Endothelial cell of umbilical vein (primary cell): ENCODE results near the gene PKNOX2. TPM values are rescaled to one million over a fixed set of nuclear protein-coding genes. Genes with fewer than 3 reads are reported as not detected.

Experiments used
- BruUV-seq: library from RNA; stranded (reverse); fragments of 400-500 nt; replicated peaks from 2 replicates; lab custom pipeline; 2021; lab: Mats Ljungman, UMichigan
- CTCF ChIA-PET: fragments of 300-600, 350-600 bp; sonication (Branson Sonifier 250); formaldehyde crosslinking; loops from one replicate; lab custom pipeline; 2021; ENCODE audit warnings: antibody characterized with exemption, inconsistent platforms; lab: Charles Lee
- POLR2A ChIA-PET: fragments of 300-600, 350-600 bp; sonication (Branson Sonifier 250); formaldehyde crosslinking; loops from one replicate; lab custom pipeline; 2021; ENCODE audit warnings: antibody characterized with exemption, inconsistent platforms; lab: Charles Lee
- DNase-seq: peaks from one replicate; pipeline ENCODE4 v3.0.0-alpha.2; 2011; ENCODE audit warnings: low read depth, low spot score
- FAIRE-seq: peaks from 2 replicates; lab custom pipeline; 2011; peaks lifted over from hg19 to GRCh38; lab: Jason Lieb, UNC
- H2AFZ ChIP-seq: 2 replicates; pipeline ENCODE4 v1.6.0; 2012; ENCODE audit warnings: low read depth, low read length, control low read depth, inconsistent platforms
- H3K27ac ChIP-seq: 2 replicates; pipeline ENCODE4 v1.5.1; 2011; ENCODE audit warnings: low read depth, mild to moderate bottlenecking, control low read depth, low read length, moderate library complexity; ENCODE audit not compliant: insufficient read depth
- H3K27me3 ChIP-seq, 2 experiments: 2 replicates each; pipeline versions ENCODE4 v1.6.0 to v1.6.1; 2011; ENCODE audit warnings: low read length in 2 of 2, mixed read lengths in 1 of 2; ENCODE audit not compliant: control insufficient read depth in 2 of 2, insufficient read depth in 2 of 2
- H3K36me3 ChIP-seq, 2 experiments: 2 replicates in 1 of 2; 3 replicates in 1 of 2; pipeline ENCODE4 v1.5.1; 2011; ENCODE audit warnings: low read length in 2 of 2, mild to moderate bottlenecking in 1 of 2, moderate library complexity in 1 of 2; ENCODE audit not compliant: control insufficient read depth in 2 of 2, insufficient read depth in 2 of 2; ENCODE audit errors: extremely low read depth in 1 of 2
- H3K4me1 ChIP-seq: 3 replicates; pipeline ENCODE4 v1.5.1; 2011; ENCODE audit warnings: mild to moderate bottlenecking, low read length; ENCODE audit not compliant: control insufficient read depth, insufficient read depth; ENCODE audit errors: extremely low read depth
- H3K4me2 ChIP-seq: 2 replicates; pipeline ENCODE4 v1.6.1; 2011; ENCODE audit warnings: low read length, control low read depth, mixed read lengths; ENCODE audit not compliant: insufficient read depth
- H3K4me3 ChIP-seq, 3 experiments: fragments of 200-600 bp in 1 of 3; sonication (generic), shearing (Covaris generic) in 1 of 3; replicated peaks in 1 of 3; 2 replicates each; pipeline ENCODE4 v1.5.1; 2011 to 2016; ENCODE audit warnings: control low read depth in 3 of 3, low read length in 3 of 3, mild to moderate bottlenecking in 2 of 3, inconsistent platforms in 1 of 3, low read depth in 1 of 3, moderate library complexity in 1 of 3; ENCODE audit not compliant: insufficient read depth in 1 of 3
- H3K79me2 ChIP-seq: 2 replicates; pipeline ENCODE4 v1.6.0; 2012; ENCODE audit warnings: low read length, inconsistent platforms; ENCODE audit not compliant: control insufficient read depth, insufficient read depth
- H3K9ac ChIP-seq: replicated peaks from 2 replicates; pipeline ENCODE3; 2011; ENCODE audit warnings: low read length, control low read depth; ENCODE audit not compliant: insufficient read depth; ENCODE audit errors: extremely low read depth
- H3K9me1 ChIP-seq: replicated peaks from 3 replicates; pipeline ENCODE4 v1.6.0; 2011; ENCODE audit warnings: mild to moderate bottlenecking, low read length; ENCODE audit not compliant: control insufficient read depth, insufficient read depth; ENCODE audit errors: extremely low read depth
- H3K9me3 ChIP-seq: replicated peaks from 2 replicates; pipeline ENCODE4 v1.5.1; 2012; ENCODE audit warnings: low read length, inconsistent platforms; ENCODE audit not compliant: control insufficient read depth, insufficient read depth
- H4K20me1 ChIP-seq: replicated peaks from 2 replicates; pipeline ENCODE3; 2011; ENCODE audit warnings: mild to moderate bottlenecking, low read length; ENCODE audit not compliant: control insufficient read depth, insufficient read depth; ENCODE audit errors: extremely low read depth
- CTCF ChIP-seq, 2 donors: IDR thresholded peaks; 1 replicate in 1 of 2; 2 replicates in 1 of 2; pipeline ENCODE4 v1.5.1; 2011; ENCODE audit warnings: low read length in 2 of 2, mild to moderate bottlenecking in 2 of 2, moderate library complexity in 2 of 2, control low read depth in 1 of 2, inconsistent platforms in 1 of 2, low read depth in 1 of 2; ENCODE audit not compliant: insufficient read depth in 1 of 2; ENCODE audit errors: extremely low read depth in 1 of 2
- EZH2 ChIP-seq: IDR thresholded peaks from 2 replicates; pipeline ENCODE4 v1.6.1; 2012; ENCODE audit warnings: borderline replicate concordance, low read depth, mild to moderate bottlenecking, moderate library complexity, low read length, inconsistent platforms; ENCODE audit not compliant: severe bottlenecking
- FOS ChIP-seq: IDR thresholded peaks from 2 replicates; pipeline ENCODE4 v1.6.1; 2011; ENCODE audit warnings: mild to moderate bottlenecking, low read length, moderate library complexity, borderline replicate concordance; ENCODE audit not compliant: insufficient read depth
- GATA2 ChIP-seq: IDR thresholded peaks from 2 replicates; pipeline ENCODE4 v1.7.0; 2011; ENCODE audit warnings: low read depth, mild to moderate bottlenecking, moderate library complexity, mixed read lengths, low read length; ENCODE audit not compliant: insufficient read length, insufficient read depth
- JUN ChIP-seq: IDR thresholded peaks from 2 replicates; pipeline ENCODE4 v1.6.1; 2011; ENCODE audit warnings: borderline replicate concordance, low read depth; ENCODE audit not compliant: insufficient read length, insufficient read depth
- MYC ChIP-seq: IDR thresholded peaks from one replicate; pipeline ENCODE4 v1.6.1; 2011; ENCODE audit warnings: mild to moderate bottlenecking, low read depth, low read length
- POLR2A ChIP-seq: IDR thresholded peaks from 2 replicates; pipeline ENCODE4 v1.6.1; 2012; ENCODE audit warnings: low read depth, mild to moderate bottlenecking, control low read depth, low read length
- POLR2AphosphoS5 ChIP-seq: IDR thresholded peaks from 2 replicates; pipeline ENCODE4 v1.6.1; 2012; ENCODE audit warnings: low read depth, mild to moderate bottlenecking, control low read depth, low read length, moderate library complexity; ENCODE audit not compliant: insufficient read depth
- dilution Hi-C: fragments of 300-500 bp; cut with MboI; formaldehyde crosslinking; loops from one replicate; pipeline ENCODE4 v1.15.0; 2019; ENCODE audit warnings: low sequenced_read_pairs; ENCODE audit not compliant: extremely low pct_ligation_motif_present
- intact Hi-C: fragments of 100-400 bp; cut with micrococcal nuclease; formaldehyde crosslinking; loops from one replicate; pipeline ENCODE4 v1.10.0; 2022
- polyA plus RNA-seq, 4 experiments: library from polyadenylated mRNA; depleted of rRNA in 3 of 4; stranded (reverse) in 3 of 4; unstranded in 1 of 4; fragments of >200 nt; gene quantifications; 2 replicates each; pipeline versions ENCODE4 v1.2.1 to v1.2.3, GENCODE V29; 2011 to 2012; ENCODE audit warnings: missing spikeins in 1 of 4
- total RNA-seq: library from RNA; stranded (reverse); gene quantifications from 2 replicates; pipeline ENCODE4 v1.2.3, GENCODE V29; 2021
- TF ChIP-seq, protein P1 (sequence below): IDR thresholded peaks from 2 replicates; pipeline ENCODE4 v1.6.1; 2011; ENCODE audit not compliant: insufficient read depth, insufficient read length

Gene PKNOX2
- total and polyA plus RNA-seq, 2 donors (not counting 3 experiments of a cell fraction or from before 2014, with no cell fraction given): 0.11 to 0.91 TPM

- TF ChIP-seq FOS (no peak), POLR2AphosphoS5 (no peak), MYC (no peak), POLR2A (no peak), JUN (no peak), GATA2 (no peak), EZH2 (no peak), CTCF (IDR thresholded peaks at IDR 0.05; ENCODE audit: extremely low read depth in 1 of 2, insufficient read depth in 1 of 2, low read depth in 1 of 2, low read length in 2 of 2) (no peak)
- TF ChIP-seq, protein P1, sequence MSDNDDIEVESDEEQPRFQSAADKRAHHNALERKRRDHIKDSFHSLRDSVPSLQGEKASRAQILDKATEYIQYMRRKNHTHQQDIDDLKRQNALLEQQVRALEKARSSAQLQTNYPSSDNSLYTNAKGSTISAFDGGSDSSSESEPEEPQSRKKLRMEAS: no peak
- DNase-seq: no peak
- CTCF ChIA-PET: interaction anchor here (1.8 kb wide), 1 partner anchor 71 kb away, joined by 4 read pairs; the partner anchor contains the start of gene PKNOX2
These were observed 71.7 kb downstream of the PKNOX2 start for GRCh38 chr11:125236072-125236825.

More at GRCh38 chr11:125236072-125236825, 71.7 kb downstream of the PKNOX2 start:
- Histone ChIP-seq H2AFZ (no peak overlapping the region), H3K4me2 (no peak overlapping the region), H3K36me3 (no peaks in the 10 kb centered on the region), H4K20me1 (no peaks in the 10 kb centered on the region), H3K4me1 (no peaks in the 10 kb centered on the region), H3K4me3 (no peak overlapping the region), H3K79me2 (no peaks in the 10 kb centered on the region), H3K27me3 (peaks cover 2 to 4% of the 10 kb centered on the region in 2 experiments), H3K9ac (no peak overlapping the region), H3K27ac (no peak overlapping the region), H3K9me3 (no peaks in the 10 kb centered on the region), H3K9me1 (no peaks in the 10 kb centered on the region)
- POLR2A ChIA-PET: no interaction called here
- intact Hi-C loops: no loop called here
- no TSS peak for BruUV-seq
- no peak for FAIRE-seq
- dilution Hi-C loops: no loop called here
